HepG2 (cell line): Measurements from ENCODE around the gene MARCHF9. TPM values are rescaled to one million over a fixed set of nuclear protein-coding genes. Genes with fewer than 3 reads are reported as not detected.
A peak's percentile ranks its signal among the peaks of the same experiment; 100 is the strongest.

Source experiments
- CREM ChIP-seq, 2 experiments: sonication (generic) in 1 of 2; formaldehyde crosslinking in 1 of 2; IDR thresholded peaks; 2 replicates each; pipeline versions ENCODE4 v1.4.0 to v1.6.1; 2016 to 2020; ENCODE audit warnings: antibody characterized with exemption in 1 of 2, mild to moderate bottlenecking in 1 of 2, missing genetic modification reagents in 1 of 2
- HDAC6 ChIP-seq: fragments of 200-600 bp; sonication (generic); IDR thresholded peaks from 2 replicates; pipeline ENCODE4 v1.7.0; 2017; ENCODE audit warnings: mild to moderate bottlenecking, antibody characterized with exemption, low read length, low read depth
- NR2C2 ChIP-seq: sonication (generic); formaldehyde crosslinking; IDR thresholded peaks from 2 replicates; pipeline ENCODE4 v1.4.0; 2020; ENCODE audit warnings: missing genetic modification reagents, mild to moderate bottlenecking, moderate library complexity, borderline replicate concordance
- SNAPC4 ChIP-seq: sonication (generic); formaldehyde crosslinking; IDR thresholded peaks from 2 replicates; pipeline ENCODE4 v1.4.0; 2020; ENCODE audit warnings: mild to moderate bottlenecking, missing genetic modification reagents
- SP2 ChIP-seq: sonication (generic); formaldehyde crosslinking; IDR thresholded peaks from 2 replicates; pipeline ENCODE4 v1.5.1; 2020; ENCODE audit warnings: mild to moderate bottlenecking, missing genetic modification reagents
- SRF ChIP-seq: IDR thresholded peaks from 2 replicates; pipeline ENCODE4 v1.6.1; 2011; ENCODE audit warnings: mild to moderate bottlenecking, low read depth, low read length, moderate library complexity
- ZBTB20 ChIP-seq: sonication (generic); formaldehyde crosslinking; IDR thresholded peaks from 2 replicates; pipeline ENCODE4 v1.8.1; 2023; ENCODE audit warnings: missing genetic modification reagents, low read depth, mild to moderate bottlenecking, borderline replicate concordance
- ZNF512 ChIP-seq: sonication (generic); formaldehyde crosslinking; IDR thresholded peaks from 2 replicates; pipeline ENCODE4 v1.4.0; 2020; ENCODE audit warnings: mild to moderate bottlenecking, missing genetic modification reagents
- ZXDC ChIP-seq: sonication (generic); formaldehyde crosslinking; IDR thresholded peaks from 2 replicates; pipeline ENCODE4 v1.5.0; 2020; ENCODE audit warnings: mild to moderate bottlenecking, missing genetic modification reagents
- polyA plus RNA-seq, 8 experiments: library from polyadenylated mRNA; depleted of rRNA in 3 of 8; stranded (reverse) in 7 of 8; unstranded in 1 of 8; fragments of >200 nt; fragmentation: Illumina TruSeq in 4 of 8; extraction: Trizol in 4 of 8; gene quantifications; 2 replicates each; pipeline versions ENCODE4 v1.2.1 to v1.2.3, GENCODE V29; 2011 to 2016; ENCODE audit warnings: low read depth in 4 of 8, missing spikeins in 1 of 8, mixed read lengths in 1 of 8; ENCODE audit not compliant: insufficient read depth in 1 of 8
- total RNA-seq, 5 experiments: library from RNA; depleted of rRNA; stranded (reverse); fragments of >200 nt; fragmentation: Illumina TruSeq; extraction: Trizol; gene quantifications; 2 replicates each; pipeline ENCODE4 v1.2.3, GENCODE V29; 2016; ENCODE audit warnings: low read depth in 1 of 5
- TF ChIP-seq, protein P1 (sequence below): sonication (generic); formaldehyde crosslinking; IDR thresholded peaks from 2 replicates; pipeline ENCODE4; 2020; ENCODE audit warnings: missing genetic modification reagents, mild to moderate bottlenecking, borderline replicate concordance

The MARCHF9 gene
- total and polyA plus RNA-seq, 2 of the 13 experiments (the other 11 are each of a cell fraction or from before 2014, with no cell fraction given) = 5.7 to 9.6 TPM

DNA sequence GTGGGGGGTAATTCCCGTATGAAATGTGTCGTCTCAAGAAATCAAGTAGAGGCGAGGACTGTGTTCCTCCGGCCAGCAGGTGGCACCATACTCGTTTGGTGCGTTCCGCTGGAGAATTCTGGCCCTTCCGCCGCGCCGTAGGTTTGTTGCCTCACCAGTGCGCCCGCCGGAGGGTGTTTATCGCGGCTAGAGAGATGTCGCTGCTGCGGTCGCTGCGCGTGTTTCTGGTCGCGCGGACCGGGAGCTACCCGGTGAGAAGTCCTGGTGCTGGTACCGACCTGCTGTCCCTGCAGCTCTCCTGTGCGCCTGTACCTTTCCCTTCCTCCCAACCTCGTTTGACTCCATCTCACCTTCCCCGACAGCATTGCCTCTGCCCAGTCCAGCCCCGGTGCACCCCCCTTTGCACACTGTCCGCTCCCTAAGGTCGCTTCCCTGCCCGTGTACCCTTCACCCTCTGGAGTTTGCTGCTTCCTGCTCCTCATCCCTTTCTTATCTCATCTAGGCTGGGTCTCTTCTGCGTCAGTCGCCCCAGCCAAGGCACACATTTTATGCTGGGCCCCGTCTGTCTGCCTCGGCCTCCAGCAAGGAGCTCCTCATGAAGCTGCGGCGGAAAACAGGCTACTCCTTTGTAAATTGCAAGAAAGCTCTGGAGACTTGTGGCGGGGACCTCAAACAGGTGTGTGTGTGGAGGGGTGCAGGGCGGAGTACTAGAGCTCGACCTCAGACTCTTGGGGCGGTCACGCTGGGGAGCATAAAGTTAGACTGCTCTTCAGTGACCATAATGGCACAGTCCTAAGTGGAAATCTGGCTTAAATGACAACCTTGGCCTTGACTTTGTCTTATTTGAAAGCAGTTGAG, 27.9 kb downstream of the MARCHF9 start, which contains the start of gene TSFM (continued):
- TF ChIP-seq SNAPC4 (CRISPR knock-in tag) = peak; percentile 89; the same call in 1 of the 2 replicates
- TF ChIP-seq, protein P1, sequence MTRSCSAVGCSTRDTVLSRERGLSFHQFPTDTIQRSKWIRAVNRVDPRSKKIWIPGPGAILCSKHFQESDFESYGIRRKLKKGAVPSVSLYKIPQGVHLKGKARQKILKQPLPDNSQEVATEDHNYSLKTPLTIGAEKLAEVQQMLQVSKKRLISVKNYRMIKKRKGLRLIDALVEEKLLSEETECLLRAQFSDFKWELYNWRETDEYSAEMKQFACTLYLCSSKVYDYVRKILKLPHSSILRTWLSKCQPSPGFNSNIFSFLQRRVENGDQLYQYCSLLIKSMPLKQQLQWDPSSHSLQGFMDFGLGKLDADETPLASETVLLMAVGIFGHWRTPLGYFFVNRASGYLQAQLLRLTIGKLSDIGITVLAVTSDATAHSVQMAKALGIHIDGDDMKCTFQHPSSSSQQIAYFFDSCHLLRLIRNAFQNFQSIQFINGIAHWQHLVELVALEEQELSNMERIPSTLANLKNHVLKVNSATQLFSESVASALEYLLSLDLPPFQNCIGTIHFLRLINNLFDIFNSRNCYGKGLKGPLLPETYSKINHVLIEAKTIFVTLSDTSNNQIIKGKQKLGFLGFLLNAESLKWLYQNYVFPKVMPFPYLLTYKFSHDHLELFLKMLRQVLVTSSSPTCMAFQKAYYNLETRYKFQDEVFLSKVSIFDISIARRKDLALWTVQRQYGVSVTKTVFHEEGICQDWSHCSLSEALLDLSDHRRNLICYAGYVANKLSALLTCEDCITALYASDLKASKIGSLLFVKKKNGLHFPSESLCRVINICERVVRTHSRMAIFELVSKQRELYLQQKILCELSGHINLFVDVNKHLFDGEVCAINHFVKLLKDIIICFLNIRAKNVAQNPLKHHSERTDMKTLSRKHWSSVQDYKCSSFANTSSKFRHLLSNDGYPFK (CRISPR knock-in tag) = peak; percentile 86
- TF ChIP-seq NR2C2 (CRISPR knock-in tag) = peak; percentile 64
- 0 out of 2 replicates have a peak, but pooled peaks have one; percentile 43 for TF ChIP-seq SP2
- TF ChIP-seq ZBTB20 = peak; percentile 61; the same call in 1 of the 2 replicates
- no peak for TF ChIP-seq ZNF512 (CRISPR knock-in tag)
- TF ChIP-seq CREM (IDR thresholded peaks at IDR 0.05) = peak; percentile 93
- TF ChIP-seq CREM (CRISPR knock-in tag; IDR thresholded peaks at IDR 0.05) = no peak
- TF ChIP-seq ZXDC (CRISPR knock-in tag) = peak; percentile 34; the same call in 1 of the 2 replicates
- peak; percentile 11; the same call in 1 of the 2 replicates for TF ChIP-seq SRF
- TF ChIP-seq HDAC6 = no peak
